RCC 7860 (cell line): ENCODE results near the gene GPX8.

ENCODE experiments used
- DNase-seq: peaks from one replicate; pipeline ENCODE4 v3.0.0-alpha.2; 2015; ENCODE audit warnings: low spot score
- FAIRE-seq: peaks from 2 replicates; lab custom pipeline; 2012; peaks lifted over from hg19 to GRCh38; lab: Jason Lieb, UNC

GPX8 gene

GRCh38 chr5:55159763-55160492 is at the start of gene GPX8:
Gene GPX8 (plus strand): TSS chr5:55160171. CDS start chr5:55160193, 22 bp downstream.
- FAIRE-seq: peak; percentile 30

GRCh38 chr5:55110217-55110616 is 49.8 kb upstream of the GPX8 start:
- FAIRE-seq: no peak
- no peak for DNase-seq

More at GRCh38 chr5:55159763-55160492, at the start of gene GPX8:
- DNase-seq: peak; percentile 51

- FAIRE-seq (no peak), DNase-seq (no peak)
These were observed 46.6 kb upstream of the GPX8 start for GRCh38 chr5:55113327-55113726.

- FAIRE-seq (no peak), DNase-seq (no peak)
These were observed 45.9 kb upstream of the GPX8 start for GRCh38 chr5:55114061-55114460.

GRCh38 chr5:55123365-55123764 is 36.6 kb upstream of the GPX8 start:
- FAIRE-seq: no peak

GRCh38 chr5:55134053-55134722 is 25.8 kb upstream of the GPX8 start:
- DNase-seq (no peak), FAIRE-seq (no peak)

More at GRCh38 chr5:55123365-55123764, 36.6 kb upstream of the GPX8 start:
- DNase-seq: no peak

- DNase-seq (no peak), FAIRE-seq (no peak)
These were observed 23.4 kb upstream of the GPX8 start for GRCh38 chr5:55136521-55136920.

- FAIRE-seq (no peak), DNase-seq (no peak)
These were observed 18.9 kb upstream of the GPX8 start for GRCh38 chr5:55140908-55141665.

GRCh38 chr5:55141945-55142690 is 17.9 kb upstream of the GPX8 start:
- DNase-seq (no peak), FAIRE-seq (no peak)

- DNase-seq: no peak
- FAIRE-seq: no peak
These were observed 16.3 kb upstream of the GPX8 start for GRCh38 chr5:55143624-55144023.

GRCh38 chr5:55146080-55146479 is 13.9 kb upstream of the GPX8 start:
- no peak for FAIRE-seq
- no peak for DNase-seq

- no peak for FAIRE-seq
- peak; percentile 37 for DNase-seq
These were observed 13.3 kb upstream of the GPX8 start for GRCh38 chr5:55146543-55147151.

- DNase-seq: no peak
- FAIRE-seq: no peak
These were observed 10.6 kb upstream of the GPX8 start for GRCh38 chr5:55149308-55149795.

GRCh38 chr5:55151923-55152842 is 7.8 kb upstream of the GPX8 start:
- no peak for DNase-seq

GRCh38 chr5:55154873-55155272 is 5.1 kb upstream of the GPX8 start:
- DNase-seq (peak; percentile 8), FAIRE-seq (no peak)

More at GRCh38 chr5:55151923-55152842, 7.8 kb upstream of the GPX8 start:
- FAIRE-seq: no peak

GRCh38 chr5:55160493-55161209 is 680 bp downstream of the GPX8 start:
- DNase-seq: peak; percentile 69
- peak; percentile 84 for FAIRE-seq

- DNase-seq: no peak
- no peak for FAIRE-seq
These were observed 2.7 kb downstream of the GPX8 start for GRCh38 chr5:55162666-55163065.

- no peak for FAIRE-seq
These were observed 11.5 kb downstream of the GPX8 start for GRCh38 chr5:55171471-55171870.

More at GRCh38 chr5:55171471-55171870, 11.5 kb downstream of the GPX8 start:
- no peak for DNase-seq
